C4-2B (cell line): ENCODE data around the gene PEX14.
A peak's percentile ranks its signal among the peaks of the same experiment; 100 is the strongest.

ENCODE experiments used
- H3K27ac ChIP-seq: fragments of 450-650 bp; 2 replicates; pipeline ENCODE4 v1.5.1; 2017
- CTCF ChIP-seq: fragments of 450-650 bp; conservative IDR thresholded peaks from 2 replicates; pipeline ENCODE4 v1.5.1; 2017; ENCODE audit warnings: mild to moderate bottlenecking
- ZFX ChIP-seq: fragments of 450-650 bp; IDR thresholded peaks from 2 replicates; pipeline ENCODE4 v1.6.1; 2017

Gene PEX14

GRCh38 chr1:10432910-10433700 is 41.6 kb upstream of the PEX14 start:
- TF ChIP-seq ZFX (no peak), CTCF (no peak)
- H3K27ac ChIP-seq = no peak overlapping the region

GRCh38 chr1:10433790-10434189 is 41.0 kb upstream of the PEX14 start:
- TF ChIP-seq CTCF = no peak
- no peak overlapping the region for H3K27ac ChIP-seq

GRCh38 chr1:10434590-10434989 is 40.2 kb upstream of the PEX14 start:
- no peak for TF ChIP-seq CTCF
- no peak for TF ChIP-seq ZFX
- no peak overlapping the region for H3K27ac ChIP-seq

GRCh38 chr1:10437052-10437451 is 37.7 kb upstream of the PEX14 start:
- TF ChIP-seq CTCF = no peak
- no peak for TF ChIP-seq ZFX
- no peak overlapping the region for H3K27ac ChIP-seq

- peak overlapping the region; percentile 7; the same call in 1 of the 2 replicates for H3K27ac ChIP-seq
- no peak for TF ChIP-seq CTCF
- no peak for TF ChIP-seq ZFX
Measured at GRCh38 chr1:10438677-10439163, 36.0 kb upstream of the PEX14 start.

GRCh38 chr1:10440305-10440704 is 34.4 kb upstream of the PEX14 start:
- no peak for TF ChIP-seq ZFX
- no peak for TF ChIP-seq CTCF
- no peak overlapping the region for H3K27ac ChIP-seq

- no peak overlapping the region for H3K27ac ChIP-seq
- no peak for TF ChIP-seq CTCF
- no peak for TF ChIP-seq ZFX
Measured at GRCh38 chr1:10440794-10441193, 34.0 kb upstream of the PEX14 start.
